ENCODE data around the gene SIAE. TPM values are rescaled to one million over a fixed set of nuclear protein-coding genes. Genes with fewer than 3 reads are reported as not detected.

SIAE gene
- total and polyA plus RNA-seq, 10 of the 15 experiments (the other 5 are each of a cell fraction or from before 2014, with no cell fraction given), result 0.93 to 6.9 (median 4.2) TPM

DNA sequence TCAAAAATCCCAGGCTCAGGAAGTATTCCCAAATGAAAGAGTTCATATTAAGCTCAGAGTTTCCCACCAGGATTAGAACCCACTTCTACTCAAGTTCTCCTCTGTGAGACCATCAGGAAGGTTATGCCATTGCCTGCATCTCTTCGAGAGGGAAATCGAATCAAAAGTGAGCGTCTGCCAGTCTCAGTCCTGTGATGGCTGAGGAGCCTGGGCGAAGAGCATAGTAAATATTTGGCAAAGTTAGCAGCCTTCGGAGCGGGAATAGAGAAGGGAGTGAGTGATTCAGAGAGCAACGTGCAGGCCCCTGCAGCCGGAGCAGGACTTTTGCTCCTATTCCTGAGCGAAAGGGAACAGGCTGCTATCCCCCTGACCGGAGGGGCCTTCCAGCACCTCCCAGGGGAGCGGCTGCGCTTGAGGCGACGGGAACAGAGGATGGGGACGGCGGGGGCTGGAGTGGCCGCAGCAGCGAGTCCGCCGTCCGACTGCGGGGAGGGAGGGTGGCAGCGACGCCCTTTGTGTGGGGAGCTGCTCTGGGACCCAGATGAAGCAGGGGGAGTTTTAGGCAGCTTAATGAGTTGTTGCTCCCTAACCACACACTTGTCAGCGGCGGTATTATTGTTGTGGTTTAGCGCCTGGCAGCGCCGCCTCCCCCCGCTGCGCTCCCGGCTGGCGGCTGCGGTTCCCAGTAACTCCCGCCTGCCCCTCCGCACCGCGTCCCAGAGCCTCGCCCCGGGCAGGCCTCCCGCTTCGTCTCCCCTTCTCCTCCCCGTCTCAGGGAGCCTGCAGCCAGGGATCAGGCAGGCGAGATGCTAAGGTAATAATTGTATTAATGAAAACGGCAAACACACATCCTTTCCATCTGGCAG is 44.5 kb upstream of the SIAE start (continued):
- TF ChIP-seq POU2F2 (IDR thresholded peaks at IDR 0.05; ENCODE audit: borderline replicate concordance, low read depth, low read length) (no peak), IRF4 (IDR thresholded peaks at IDR 0.05; ENCODE audit: low read depth, low read length) (no peak), CHD4 (IDR thresholded peaks at IDR 0.05) (no peak), KDM1A (IDR thresholded peaks at IDR 0.05; ENCODE audit: borderline replicate concordance) (no peak), MYB (IDR thresholded peaks at IDR 0.05; ENCODE audit: borderline replicate concordance, low read depth, low read length) (no peak), SMC3 (IDR thresholded peaks at IDR 0.05; ENCODE audit: borderline replicate concordance, low read length) (no peak), RAD21 (IDR thresholded peaks at IDR 0.05; ENCODE audit: insufficient read depth, low read depth, low read length) (no peak), LARP7 (IDR thresholded peaks at IDR 0.05) (0 out of 2 replicates have a peak, but pooled peaks have one; percentile 22), EED (IDR thresholded peaks at IDR 0.05; ENCODE audit: low read depth) (no peak), RELA (IDR thresholded peaks at IDR 0.05; ENCODE audit: borderline replicate concordance, partially characterized antibody) (no peak), SUZ12 (IDR thresholded peaks at IDR 0.05; ENCODE audit: unreplicated experiment) (peak; percentile 48), RAD51 (IDR thresholded peaks at IDR 0.05) (no peak), KAT2A (conservative IDR thresholded peaks at IDR 0.05; ENCODE audit: control insufficient read depth, low read depth, low read length) (no peak), BCL11A (IDR thresholded peaks at IDR 0.05; ENCODE audit: low read depth, low read length) (peak; percentile 20; the same call in 1 of the 2 replicates), CREB1 (IDR thresholded peaks at IDR 0.05; ENCODE audit: low read depth) (no peak), CBX5 (IDR thresholded peaks at IDR 0.05; ENCODE audit: low read depth) (no peak), FOS (IDR thresholded peaks at IDR 0.05; ENCODE audit: borderline replicate concordance, extremely low read depth, insufficient read length) (no peak), YBX1 (IDR thresholded peaks at IDR 0.05) (no peak), ZNF207 (IDR thresholded peaks at IDR 0.05; ENCODE audit: borderline replicate concordance) (no peak), RFX5 (IDR thresholded peaks at IDR 0.05; ENCODE audit: low read depth, low read length) (no peak), BACH1 (IDR thresholded peaks at IDR 0.05; ENCODE audit: borderline replicate concordance) (no peak), NFIC (IDR thresholded peaks at IDR 0.05; ENCODE audit: low read depth, low read length) (no peak), RBBP5 (conservative IDR thresholded peaks at IDR 0.05) (no peak)
- TF ChIP-seq, protein P1, sequence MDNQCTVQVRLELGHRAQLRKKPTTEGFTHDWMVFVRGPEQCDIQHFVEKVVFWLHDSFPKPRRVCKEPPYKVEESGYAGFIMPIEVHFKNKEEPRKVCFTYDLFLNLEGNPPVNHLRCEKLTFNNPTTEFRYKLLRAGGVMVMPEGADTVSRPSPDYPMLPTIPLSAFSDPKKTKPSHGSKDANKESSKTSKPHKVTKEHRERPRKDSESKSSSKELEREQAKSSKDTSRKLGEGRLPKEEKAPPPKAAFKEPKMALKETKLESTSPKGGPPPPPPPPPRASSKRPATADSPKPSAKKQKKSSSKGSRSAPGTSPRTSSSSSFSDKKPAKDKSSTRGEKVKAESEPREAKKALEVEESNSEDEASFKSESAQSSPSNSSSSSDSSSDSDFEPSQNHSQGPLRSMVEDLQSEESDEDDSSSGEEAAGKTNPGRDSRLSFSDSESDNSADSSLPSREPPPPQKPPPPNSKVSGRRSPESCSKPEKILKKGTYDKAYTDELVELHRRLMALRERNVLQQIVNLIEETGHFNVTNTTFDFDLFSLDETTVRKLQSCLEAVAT (IDR thresholded peaks at IDR 0.05), result 0 out of 2 replicates have a peak, but pooled peaks have one; percentile 33
- TF ChIP-seq, protein P2, sequence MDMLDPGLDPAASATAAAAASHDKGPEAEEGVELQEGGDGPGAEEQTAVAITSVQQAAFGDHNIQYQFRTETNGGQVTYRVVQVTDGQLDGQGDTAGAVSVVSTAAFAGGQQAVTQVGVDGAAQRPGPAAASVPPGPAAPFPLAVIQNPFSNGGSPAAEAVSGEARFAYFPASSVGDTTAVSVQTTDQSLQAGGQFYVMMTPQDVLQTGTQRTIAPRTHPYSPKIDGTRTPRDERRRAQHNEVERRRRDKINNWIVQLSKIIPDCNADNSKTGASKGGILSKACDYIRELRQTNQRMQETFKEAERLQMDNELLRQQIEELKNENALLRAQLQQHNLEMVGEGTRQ (IDR thresholded peaks at IDR 0.05; ENCODE audit: borderline replicate concordance, low read depth, low read length), result no peak
